ENCODE measurements around the gene MYH7.

Gene MYH7

GRCh38 chr14:23385642-23386265, 49.7 kb downstream of the MYH7 start:
- no peak for ATAC-seq
- no peak for TF ChIP-seq TOX (CRISPR knock-in tag; IDR thresholded peaks at IDR 0.05; ENCODE audit: borderline replicate concordance)
- TF ChIP-seq ZC3H10 (CRISPR knock-in tag; IDR thresholded peaks at IDR 0.05): no peak
- TF ChIP-seq PATZ1 (CRISPR knock-in tag; IDR thresholded peaks at IDR 0.05; ENCODE audit: borderline replicate concordance): no peak
- TF ChIP-seq SNAI2 (CRISPR knock-in tag; IDR thresholded peaks at IDR 0.05): no peak
- TF ChIP-seq CREB5 (CRISPR knock-in tag; IDR thresholded peaks at IDR 0.05; ENCODE audit: low read depth): no peak
- no peak for TF ChIP-seq POU6F1 (CRISPR knock-in tag; IDR thresholded peaks at IDR 0.05; ENCODE audit: borderline replicate concordance, low read depth)
- TF ChIP-seq ARNTL (CRISPR knock-in tag; IDR thresholded peaks at IDR 0.05; ENCODE audit: borderline replicate concordance, low read depth): no peak
- TF ChIP-seq GLIS3 (CRISPR knock-in tag; IDR thresholded peaks at IDR 0.05): no peak
- no peak for TF ChIP-seq ZNF565 (CRISPR knock-in tag; conservative IDR thresholded peaks at IDR 0.05; ENCODE audit: low read depth)
- TF ChIP-seq CSDC2 (CRISPR knock-in tag; IDR thresholded peaks at IDR 0.05): no peak
- TF ChIP-seq OSR1 (CRISPR knock-in tag; IDR thresholded peaks at IDR 0.05): no peak
- TF ChIP-seq ESRRG (CRISPR knock-in tag; IDR thresholded peaks at IDR 0.05): no peak
- no peak for TF ChIP-seq TSHZ2 (CRISPR knock-in tag; IDR thresholded peaks at IDR 0.05)

GRCh38 chr14:23385244-23385641, 50.2 kb downstream of the MYH7 start:
- no peak for ATAC-seq
- TF ChIP-seq POU6F1 (CRISPR knock-in tag; IDR thresholded peaks at IDR 0.05; ENCODE audit: borderline replicate concordance, low read depth) (no peak), ZFP3 (CRISPR knock-in tag; IDR thresholded peaks at IDR 0.05) (no peak), TOX (CRISPR knock-in tag; IDR thresholded peaks at IDR 0.05; ENCODE audit: borderline replicate concordance) (no peak), CREB5 (CRISPR knock-in tag; IDR thresholded peaks at IDR 0.05; ENCODE audit: low read depth) (no peak), ZNF70 (CRISPR knock-in tag; IDR thresholded peaks at IDR 0.05) (no peak), GLIS3 (CRISPR knock-in tag; IDR thresholded peaks at IDR 0.05) (no peak), PATZ1 (CRISPR knock-in tag; IDR thresholded peaks at IDR 0.05; ENCODE audit: borderline replicate concordance) (no peak), BACH2 (CRISPR knock-in tag; IDR thresholded peaks at IDR 0.05; ENCODE audit: borderline replicate concordance) (no peak), ESRRG (CRISPR knock-in tag; IDR thresholded peaks at IDR 0.05) (no peak), PPARA (CRISPR knock-in tag; IDR thresholded peaks at IDR 0.05; ENCODE audit: borderline replicate concordance) (no peak), ZFP30 (CRISPR knock-in tag; IDR thresholded peaks at IDR 0.05) (no peak), ISL1 (CRISPR knock-in tag; IDR thresholded peaks at IDR 0.05) (no peak), SNAI2 (CRISPR knock-in tag; IDR thresholded peaks at IDR 0.05) (no peak), CSRNP3 (CRISPR knock-in tag; IDR thresholded peaks at IDR 0.05) (no peak)
